Measurements from ENCODE around the gene TMEM41B.

TMEM41B gene

GRCh38 chr11:9316334-9316733, 1.9 kb upstream of the TMEM41B start:
- Histone ChIP-seq H3K36me3 (ENCODE audit: insufficient read depth) (no peaks in the 10 kb centered on the region), H3K79me2 (ENCODE audit: insufficient read depth, low read depth) (peaks cover 24% of the 10 kb centered on the region), H3K9ac (no peak overlapping the region), H3K27ac (no peak overlapping the region), H3K4me1 (ENCODE audit: low read depth, poor library complexity, severe bottlenecking) (peaks cover 18% of the 10 kb centered on the region), H3K4me2 (no peak overlapping the region), H3K4me3 (IDR thresholded peaks at IDR 0.05; ENCODE audit: insufficient read depth, low read depth, low read length) (no peak overlapping the region), H4K20me1 (ENCODE audit: insufficient read depth) (no peaks in the 10 kb centered on the region), H2AFZ (ENCODE audit: low read depth) (no peak overlapping the region), H3K27me3 (ENCODE audit: insufficient read depth, low read depth) (no peaks in the 10 kb centered on the region)
- TF ChIP-seq CTCF (conservative IDR thresholded peaks at IDR 0.05; ENCODE audit: low read depth, low read length), result no peak

GRCh38 chr11:9315078-9315688, 790 bp upstream of the TMEM41B start:
- Histone ChIP-seq H4K20me1 (ENCODE audit: insufficient read depth) (no peaks in the 10 kb centered on the region), H3K79me2 (ENCODE audit: insufficient read depth, low read depth) (peaks cover 24% of the 10 kb centered on the region), H3K27ac (peak overlapping the region; percentile 69), H3K36me3 (ENCODE audit: insufficient read depth) (no peaks in the 10 kb centered on the region), H2AFZ (ENCODE audit: low read depth) (peak overlapping the region; percentile 89), H3K4me1 (ENCODE audit: low read depth, poor library complexity, severe bottlenecking) (peaks cover 18% of the 10 kb centered on the region), H3K27me3 (ENCODE audit: insufficient read depth, low read depth) (no peaks in the 10 kb centered on the region), H3K4me3 (IDR thresholded peaks at IDR 0.05; ENCODE audit: insufficient read depth, low read depth, low read length) (peak overlapping the region; percentile 44), H3K4me2 (peak overlapping the region; percentile 75), H3K9ac (peak overlapping the region; percentile 52; the same call in 1 of the 2 replicates)
- no peak for TF ChIP-seq CTCF (conservative IDR thresholded peaks at IDR 0.05; ENCODE audit: low read depth, low read length)

GRCh38 chr11:9313648-9314290, 624 bp downstream of the TMEM41B start:
- Histone ChIP-seq H3K36me3 (ENCODE audit: insufficient read depth) (no peaks in the 10 kb centered on the region), H3K4me3 (IDR thresholded peaks at IDR 0.05; ENCODE audit: insufficient read depth, low read depth, low read length) (peak overlapping the region; percentile 60), H3K79me2 (ENCODE audit: insufficient read depth, low read depth) (peaks cover 26% of the 10 kb centered on the region), H4K20me1 (ENCODE audit: insufficient read depth) (no peaks in the 10 kb centered on the region), H3K4me2 (peak overlapping the region; percentile 77), H3K27me3 (ENCODE audit: insufficient read depth, low read depth) (no peaks in the 10 kb centered on the region), H3K27ac (peak overlapping the region; percentile 59), H3K4me1 (ENCODE audit: low read depth, poor library complexity, severe bottlenecking) (peaks cover 18% of the 10 kb centered on the region), H3K9ac (peak overlapping the region; percentile 74), H2AFZ (ENCODE audit: low read depth) (peak overlapping the region; percentile 83)
- no peak for TF ChIP-seq CTCF (conservative IDR thresholded peaks at IDR 0.05; ENCODE audit: low read depth, low read length)

GRCh38 chr11:9310485-9311090, 3.8 kb downstream of the TMEM41B start:
- H3K36me3 ChIP-seq (ENCODE audit: insufficient read depth), result no peaks in the 10 kb centered on the region
- TF ChIP-seq CTCF (conservative IDR thresholded peaks at IDR 0.05; ENCODE audit: low read depth, low read length), result no peak
- H2AFZ ChIP-seq (ENCODE audit: low read depth), result no peak overlapping the region
- no peaks in the 10 kb centered on the region for H3K27me3 ChIP-seq (ENCODE audit: insufficient read depth, low read depth)
- no peak overlapping the region for H3K4me3 ChIP-seq (IDR thresholded peaks at IDR 0.05; ENCODE audit: insufficient read depth, low read depth, low read length)
- H3K4me2 ChIP-seq, result no peak overlapping the region
- no peaks in the 10 kb centered on the region for H4K20me1 ChIP-seq (ENCODE audit: insufficient read depth)
- H3K79me2 ChIP-seq (ENCODE audit: insufficient read depth, low read depth), result peaks cover 50% of the 10 kb centered on the region
- peaks cover 17% of the 10 kb centered on the region for H3K4me1 ChIP-seq (ENCODE audit: low read depth, poor library complexity, severe bottlenecking)
- H3K9ac ChIP-seq, result no peak overlapping the region
- H3K27ac ChIP-seq, result no peak overlapping the region
